Measurements from ENCODE around the gene TOE1.
"Not testable (repeated sequence)": the region's sequence is repeated elsewhere in the genome, so short reads cannot be mapped to it uniquely, and the experiment has no call there.

Gene TOE1

GRCh38 chr1:45346473-45346872 is 6.5 kb downstream of the TOE1 start:
- Histone ChIP-seq H3K36me3 (ENCODE audit: control insufficient read depth, low read depth, low read length) (peaks cover 41% of the 10 kb centered on the region), H3K9me3 (ENCODE audit: control insufficient read depth, low read depth, low read length) (no peaks in the 10 kb centered on the region), H3K9ac (ENCODE audit: low read length) (no peak overlapping the region), H3K27me3 (ENCODE audit: control insufficient read depth, insufficient read depth, low read length) (no peaks in the 10 kb centered on the region), H3K4me3 (ENCODE audit: low read length) (no peak overlapping the region), H3K27ac (ENCODE audit: low read length) (no peak overlapping the region), H3K4me1 (ENCODE audit: control insufficient read depth, low read depth, low read length) (no peaks in the 10 kb centered on the region)

DNA sequence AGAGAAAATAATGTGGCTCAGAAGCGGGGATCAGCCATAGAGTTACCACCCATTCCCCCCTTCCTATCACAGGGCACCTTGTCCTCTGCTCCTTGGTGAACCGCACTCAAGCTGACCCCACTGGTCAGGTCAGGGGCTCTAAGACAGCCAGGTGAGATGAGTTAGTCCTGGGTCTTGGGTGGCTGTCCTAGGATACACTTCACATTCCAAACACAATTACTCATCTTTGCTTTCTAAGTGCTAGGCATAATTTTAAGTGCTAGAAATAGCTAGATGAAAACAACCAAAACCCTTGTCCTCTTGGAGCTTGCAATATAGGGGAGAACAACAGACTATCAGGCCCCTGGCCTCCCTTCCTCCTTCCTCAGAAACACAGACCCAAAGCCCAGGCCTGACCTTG is 8.1 kb downstream of the TOE1 start:
- Histone ChIP-seq H3K4me1 (ENCODE audit: control insufficient read depth, low read depth, low read length) (no peaks in the 10 kb centered on the region), H3K4me3 (ENCODE audit: low read length) (no peak overlapping the region), H3K27ac (ENCODE audit: low read length) (no peak overlapping the region), H3K9me3 (ENCODE audit: control insufficient read depth, low read depth, low read length) (no peaks in the 10 kb centered on the region), H3K36me3 (ENCODE audit: control insufficient read depth, low read depth, low read length) (peaks cover 26% of the 10 kb centered on the region), H3K9ac (ENCODE audit: low read length) (no peak overlapping the region), H3K27me3 (ENCODE audit: control insufficient read depth, insufficient read depth, low read length) (no peaks in the 10 kb centered on the region)

DNA sequence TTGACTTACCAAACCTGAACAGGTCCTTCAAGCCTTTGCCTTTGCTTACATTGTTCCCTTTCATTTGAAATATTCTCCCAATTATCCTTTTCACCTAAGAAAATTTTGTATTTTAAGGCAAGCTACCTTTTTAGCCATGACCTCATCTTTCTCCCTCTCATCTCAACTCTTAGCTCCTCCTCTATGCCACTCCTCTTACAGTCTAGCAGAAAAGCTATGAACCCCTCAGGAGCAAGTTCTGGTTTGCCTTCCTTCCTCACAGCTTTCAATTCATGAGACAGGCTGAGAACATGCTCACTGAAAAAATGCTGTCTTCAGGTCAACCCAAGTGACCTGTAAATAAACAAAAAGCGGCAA is 8.6 kb downstream of the TOE1 start:
- H3K27me3 ChIP-seq (ENCODE audit: control insufficient read depth, insufficient read depth, low read length): no peaks in the 10 kb centered on the region
- no peak overlapping the region for H3K27ac ChIP-seq (ENCODE audit: low read length)
- no peaks in the 10 kb centered on the region for H3K9me3 ChIP-seq (ENCODE audit: control insufficient read depth, low read depth, low read length)
- H3K4me3 ChIP-seq (ENCODE audit: low read length): no peak overlapping the region
- H3K9ac ChIP-seq (ENCODE audit: low read length): no peak overlapping the region
- H3K4me1 ChIP-seq (ENCODE audit: control insufficient read depth, low read depth, low read length): no peaks in the 10 kb centered on the region
- H3K36me3 ChIP-seq (ENCODE audit: control insufficient read depth, low read depth, low read length): peaks cover 20% of the 10 kb centered on the region

DNA sequence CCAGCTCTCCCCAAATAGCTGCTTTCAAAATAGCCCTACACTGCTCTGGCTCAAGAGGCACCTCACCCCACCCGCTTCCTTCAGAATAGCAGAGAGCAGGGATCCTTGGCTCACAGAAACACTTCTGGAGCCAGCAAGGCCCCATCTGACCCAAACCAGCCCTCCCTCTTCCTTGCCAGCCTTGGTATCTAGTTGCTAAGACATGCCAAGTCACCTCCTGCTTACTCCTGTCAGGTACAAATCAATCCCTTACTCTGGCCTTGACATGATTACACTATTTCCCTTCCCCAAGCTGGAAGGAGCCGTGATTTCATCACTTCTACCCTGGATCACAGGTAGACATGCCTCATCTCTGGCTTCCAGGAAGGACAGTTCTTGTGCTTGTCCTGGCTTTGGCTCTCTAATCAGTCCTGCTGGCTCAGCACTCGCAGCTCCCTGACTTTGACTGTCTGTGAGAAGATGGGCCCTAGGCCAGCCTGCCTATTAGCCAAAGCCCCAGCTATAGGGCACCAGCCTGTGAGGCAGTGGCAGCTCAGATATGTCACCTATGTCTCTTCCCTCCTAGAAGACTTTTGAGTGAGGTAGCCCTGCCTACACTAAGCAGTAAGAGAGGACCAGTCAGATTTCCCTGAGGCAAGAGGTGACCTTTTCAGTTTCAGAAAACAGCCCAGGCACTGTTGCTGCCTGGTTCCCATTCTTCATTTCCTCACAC is 9.2 kb downstream of the TOE1 start:
- Histone ChIP-seq H3K27ac (ENCODE audit: low read length) (no peak overlapping the region), H3K27me3 (ENCODE audit: control insufficient read depth, insufficient read depth, low read length) (no peaks in the 10 kb centered on the region), H3K4me1 (ENCODE audit: control insufficient read depth, low read depth, low read length) (no peaks in the 10 kb centered on the region), H3K9ac (ENCODE audit: low read length) (no peak overlapping the region), H3K9me3 (ENCODE audit: control insufficient read depth, low read depth, low read length) (no peaks in the 10 kb centered on the region), H3K36me3 (ENCODE audit: control insufficient read depth, low read depth, low read length) (peaks cover 15% of the 10 kb centered on the region), H3K4me3 (ENCODE audit: low read length) (no peak overlapping the region)

DNA sequence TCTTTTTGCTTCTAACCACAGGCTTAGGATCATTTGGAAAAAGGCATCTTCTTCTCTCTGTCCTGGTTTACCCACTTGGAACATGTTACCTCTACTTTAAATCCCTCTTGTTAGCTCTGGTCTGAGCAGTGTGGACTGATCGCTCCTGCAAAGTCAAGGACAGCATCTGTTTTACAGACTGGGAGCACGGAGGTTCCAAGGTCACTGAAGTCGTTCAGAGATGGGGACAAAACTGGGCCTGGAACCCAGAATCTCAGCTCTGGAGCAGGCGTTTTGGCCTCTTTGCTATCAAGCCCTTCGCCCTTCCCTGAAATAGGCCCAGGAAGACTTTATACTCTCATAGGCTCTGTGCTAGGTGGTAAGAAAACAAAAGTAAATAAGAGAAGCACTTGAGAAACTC is 11.5 kb downstream of the TOE1 start:
- Histone ChIP-seq H3K9ac (ENCODE audit: low read length) (no peak overlapping the region), H3K4me1 (ENCODE audit: control insufficient read depth, low read depth, low read length) (no peaks in the 10 kb centered on the region), H3K36me3 (ENCODE audit: control insufficient read depth, low read depth, low read length) (no peaks in the 10 kb centered on the region), H3K9me3 (ENCODE audit: control insufficient read depth, low read depth, low read length) (no peaks in the 10 kb centered on the region), H3K27me3 (ENCODE audit: control insufficient read depth, insufficient read depth, low read length) (no peaks in the 10 kb centered on the region), H3K4me3 (ENCODE audit: low read length) (no peak overlapping the region), H3K27ac (ENCODE audit: low read length) (no peak overlapping the region)

DNA sequence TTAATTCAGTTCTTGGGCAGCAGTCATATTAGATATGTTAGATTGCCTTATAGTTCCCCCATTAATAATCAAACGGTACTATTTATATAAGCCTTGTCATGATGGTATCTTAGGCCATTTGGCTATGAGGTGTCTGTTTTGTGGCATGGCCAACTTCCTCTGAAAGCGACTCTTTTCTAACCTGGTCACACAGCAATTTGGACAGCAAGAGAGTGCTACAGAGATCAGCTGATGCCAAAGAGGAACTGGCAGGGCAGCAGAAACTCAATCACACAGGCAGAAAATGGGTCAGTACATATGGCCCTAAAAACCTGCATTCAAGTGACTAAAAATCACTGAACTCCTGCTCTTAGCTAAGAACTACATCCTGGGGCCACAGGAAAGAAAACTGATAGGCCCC is 13.7 kb downstream of the TOE1 start:
- no peaks in the 10 kb centered on the region for H3K4me1 ChIP-seq (ENCODE audit: control insufficient read depth, low read depth, low read length)
- no peak overlapping the region for H3K9ac ChIP-seq (ENCODE audit: low read length)
- H3K4me3 ChIP-seq (ENCODE audit: low read length): no peak overlapping the region
- H3K27me3 ChIP-seq (ENCODE audit: control insufficient read depth, insufficient read depth, low read length): no peaks in the 10 kb centered on the region
- H3K27ac ChIP-seq (ENCODE audit: low read length): no peak overlapping the region
- no peaks in the 10 kb centered on the region for H3K9me3 ChIP-seq (ENCODE audit: control insufficient read depth, low read depth, low read length)
- H3K36me3 ChIP-seq (ENCODE audit: control insufficient read depth, low read depth, low read length): no peaks in the 10 kb centered on the region

DNA sequence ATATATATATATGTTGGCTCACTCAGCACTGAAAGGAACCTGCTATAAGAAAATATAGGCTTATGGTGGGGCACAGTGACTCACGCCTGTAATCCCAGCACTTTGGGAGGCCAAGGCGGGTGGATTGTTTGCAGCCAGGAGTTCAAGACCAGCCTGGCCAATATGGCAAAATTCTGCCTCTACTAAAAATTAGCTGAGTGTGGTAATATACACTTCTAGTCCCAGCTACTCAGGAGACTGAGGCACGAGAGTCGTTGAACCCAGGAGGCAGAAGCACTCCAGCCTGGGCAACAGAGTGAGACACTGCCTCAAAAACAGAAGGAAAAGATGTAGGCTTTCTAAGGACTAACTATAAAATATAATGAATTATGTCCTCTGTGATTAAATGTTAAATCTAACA is 14.9 kb downstream of the TOE1 start:
- no peaks in the 10 kb centered on the region for H3K27me3 ChIP-seq (ENCODE audit: control insufficient read depth, insufficient read depth, low read length)
- H3K36me3 ChIP-seq (ENCODE audit: control insufficient read depth, low read depth, low read length): no peaks in the 10 kb centered on the region
- H3K4me3 ChIP-seq (ENCODE audit: low read length): no peak overlapping the region
- no peak overlapping the region for H3K9ac ChIP-seq (ENCODE audit: low read length)
- H3K9me3 ChIP-seq (ENCODE audit: control insufficient read depth, low read depth, low read length): no peaks in the 10 kb centered on the region
- no peak overlapping the region for H3K27ac ChIP-seq (ENCODE audit: low read length)
- H3K4me1 ChIP-seq (ENCODE audit: control insufficient read depth, low read depth, low read length): peaks cover under 1% of the 10 kb centered on the region

DNA sequence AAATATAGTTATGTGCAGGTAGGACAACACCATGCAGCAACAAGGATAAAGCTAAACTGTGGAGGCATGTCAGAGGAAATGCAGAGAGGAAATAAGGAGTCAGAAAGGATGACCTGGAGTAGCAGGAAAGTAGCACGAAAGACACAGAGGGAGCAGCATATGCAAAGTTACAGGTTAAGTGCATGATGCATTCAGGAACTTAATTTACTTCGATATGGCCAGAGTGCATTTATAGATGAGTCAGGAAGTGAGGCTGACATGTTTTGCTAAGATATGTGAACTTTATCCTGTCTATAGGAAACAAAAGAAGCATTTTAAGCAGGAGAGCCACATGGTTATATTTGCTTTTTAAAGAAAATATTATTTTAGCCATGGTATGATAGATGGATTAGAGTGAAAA is 15.7 kb downstream of the TOE1 start:
- H3K9me3 ChIP-seq (ENCODE audit: control insufficient read depth, low read depth, low read length): no peaks in the 10 kb centered on the region
- no peak overlapping the region for H3K9ac ChIP-seq (ENCODE audit: low read length)
- H3K4me3 ChIP-seq (ENCODE audit: low read length): no peak overlapping the region
- no peaks in the 10 kb centered on the region for H3K27me3 ChIP-seq (ENCODE audit: control insufficient read depth, insufficient read depth, low read length)
- peaks cover 9% of the 10 kb centered on the region for H3K4me1 ChIP-seq (ENCODE audit: control insufficient read depth, low read depth, low read length)
- H3K27ac ChIP-seq (ENCODE audit: low read length): no peak overlapping the region
- H3K36me3 ChIP-seq (ENCODE audit: control insufficient read depth, low read depth, low read length): no peaks in the 10 kb centered on the region

- Histone ChIP-seq H3K36me3 (ENCODE audit: control insufficient read depth, low read depth, low read length) (no peaks in the 10 kb centered on the region), H3K9me3 (ENCODE audit: control insufficient read depth, low read depth, low read length) (no peaks in the 10 kb centered on the region), H3K27ac (ENCODE audit: low read length) (no peak overlapping the region), H3K27me3 (ENCODE audit: control insufficient read depth, insufficient read depth, low read length) (no peaks in the 10 kb centered on the region), H3K9ac (ENCODE audit: low read length) (no peak overlapping the region), H3K4me1 (ENCODE audit: control insufficient read depth, low read depth, low read length) (peaks cover 11% of the 10 kb centered on the region), H3K4me3 (ENCODE audit: low read length) (no peak overlapping the region)
Measured at GRCh38 chr1:45356186-45356585, 16.2 kb downstream of the TOE1 start.

DNA sequence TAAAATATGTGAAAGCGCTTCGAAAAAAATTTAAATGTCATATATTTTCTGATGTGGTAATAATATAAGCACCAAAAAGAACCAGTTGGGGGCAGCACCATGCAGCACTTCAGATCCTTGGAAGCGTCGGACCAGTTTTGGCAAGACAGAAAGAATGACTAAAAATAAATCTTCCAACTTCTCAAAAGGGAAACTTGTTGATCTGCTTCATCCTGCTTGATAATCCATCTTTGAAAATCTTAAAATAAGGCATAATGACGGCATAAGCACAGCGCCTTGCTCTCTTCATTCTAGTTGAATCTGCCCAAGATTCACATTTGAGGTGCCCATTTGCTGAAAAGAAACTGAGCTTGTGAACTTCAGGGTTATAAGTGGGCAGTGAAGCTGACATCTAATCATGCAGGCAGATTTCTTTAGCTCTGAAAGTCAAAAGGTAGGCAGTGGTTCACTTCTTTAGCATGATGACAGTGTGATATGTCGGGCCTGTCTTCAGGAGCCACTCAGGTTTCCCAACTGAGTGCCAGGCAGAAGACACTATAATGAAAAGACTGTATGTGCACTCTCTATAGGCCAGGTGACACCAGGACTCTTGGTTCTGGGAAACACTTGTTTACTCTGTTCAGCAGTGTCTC is 20.0 kb downstream of the TOE1 start:
- H3K9me3 ChIP-seq (ENCODE audit: control insufficient read depth, low read depth, low read length): no peaks in the 10 kb centered on the region
- H3K36me3 ChIP-seq (ENCODE audit: control insufficient read depth, low read depth, low read length): no peaks in the 10 kb centered on the region
- H3K9ac ChIP-seq (ENCODE audit: low read length): no peak overlapping the region
- H3K4me1 ChIP-seq (ENCODE audit: control insufficient read depth, low read depth, low read length): peaks cover 11% of the 10 kb centered on the region
- no peaks in the 10 kb centered on the region for H3K27me3 ChIP-seq (ENCODE audit: control insufficient read depth, insufficient read depth, low read length)
- no peak overlapping the region for H3K4me3 ChIP-seq (ENCODE audit: low read length)
- H3K27ac ChIP-seq (ENCODE audit: low read length): no peak overlapping the region

DNA sequence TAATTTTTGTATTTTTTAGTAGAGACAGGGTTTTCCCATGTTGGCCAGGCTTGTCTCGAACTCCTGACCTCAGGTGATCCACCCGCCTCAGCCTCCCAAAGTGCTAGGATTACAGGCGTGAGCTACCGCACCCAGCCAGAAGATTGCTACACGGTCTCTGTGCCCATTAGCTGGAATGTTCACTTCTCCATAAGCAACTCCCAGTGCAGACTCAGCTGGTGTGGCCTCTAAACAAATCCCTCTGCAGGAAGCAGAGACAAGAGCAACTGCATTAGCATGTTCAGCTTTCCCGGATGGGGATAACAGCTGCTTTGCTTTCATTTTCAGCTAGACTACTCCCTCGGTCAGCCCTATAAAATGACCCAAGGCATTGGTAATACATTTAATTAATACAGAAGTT is 21.0 kb downstream of the TOE1 start:
- not testable (repeated sequence) for H3K4me3 ChIP-seq (ENCODE audit: low read length); H3K27me3 ChIP-seq (ENCODE audit: control insufficient read depth, insufficient read depth, low read length); H3K9me3 ChIP-seq (ENCODE audit: control insufficient read depth, low read depth, low read length); H3K9ac ChIP-seq (ENCODE audit: low read length); H3K27ac ChIP-seq (ENCODE audit: low read length); H3K36me3 ChIP-seq (ENCODE audit: control insufficient read depth, low read depth, low read length)
- H3K4me1 ChIP-seq (ENCODE audit: control insufficient read depth, low read depth, low read length): peaks cover 11% of the 10 kb centered on the region

- H3K4me1 ChIP-seq (ENCODE audit: control insufficient read depth, low read depth, low read length): peaks cover 11% of the 10 kb centered on the region
- H3K27me3 ChIP-seq (ENCODE audit: control insufficient read depth, insufficient read depth, low read length): no peaks in the 10 kb centered on the region
- no peaks in the 10 kb centered on the region for H3K36me3 ChIP-seq (ENCODE audit: control insufficient read depth, low read depth, low read length)
- H3K27ac ChIP-seq (ENCODE audit: low read length): no peak overlapping the region
- no peak overlapping the region for H3K4me3 ChIP-seq (ENCODE audit: low read length)
- H3K9me3 ChIP-seq (ENCODE audit: control insufficient read depth, low read depth, low read length): no peaks in the 10 kb centered on the region
- H3K9ac ChIP-seq (ENCODE audit: low read length): no peak overlapping the region
Measured at GRCh38 chr1:45364294-45364693, 24.3 kb downstream of the TOE1 start.
